GM19193 (cell line): Measurements from ENCODE around the gene RAB24.

ENCODE experiments used
- POLR2A ChIP-seq: IDR thresholded peaks from 4 replicates; pipeline ENCODE4 v1.6.1; 2011; ENCODE audit not compliant: insufficient read depth, insufficient read length; ENCODE audit errors: extremely low read depth

RAB24 gene

DNA sequence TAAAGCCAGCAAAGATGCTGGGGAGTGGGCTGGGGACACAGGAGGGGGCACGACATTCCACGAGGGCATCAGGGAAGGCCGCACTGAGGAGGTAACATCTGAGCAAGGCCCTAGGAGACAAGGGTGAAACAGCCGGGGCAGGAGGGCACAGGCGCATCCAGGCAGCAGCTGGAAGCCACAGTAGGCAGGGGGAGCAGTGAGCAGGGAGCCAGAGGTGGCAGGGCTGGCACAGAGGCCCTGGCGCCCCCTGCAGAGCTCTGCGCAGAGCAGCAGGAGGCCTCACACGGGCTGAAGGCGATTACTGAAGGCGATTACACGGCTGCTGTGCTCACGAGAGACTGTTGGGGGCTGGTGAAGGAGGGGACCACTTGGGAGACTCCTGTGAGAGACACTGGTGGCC lies 32.6 kb upstream of the RAB24 start:
- no peak for TF ChIP-seq POLR2A

DNA sequence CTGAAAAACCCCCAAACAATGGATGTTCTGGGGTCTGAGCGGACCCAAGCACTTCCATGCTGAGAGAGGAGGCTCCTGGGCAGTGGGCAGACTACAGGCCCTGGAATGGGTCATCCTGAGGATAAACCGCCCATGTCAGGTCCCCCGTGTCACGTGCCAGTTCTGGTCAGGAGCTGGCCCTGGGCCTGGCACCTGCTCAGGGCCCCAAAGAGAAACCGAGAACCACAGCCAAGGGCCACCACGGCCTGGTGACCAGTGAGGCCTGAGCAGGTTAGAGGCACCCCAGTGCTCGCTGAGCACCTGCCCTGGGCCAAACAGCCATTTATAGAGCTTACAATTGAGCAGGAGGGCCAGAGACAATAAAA lies 32.2 kb upstream of the RAB24 start:
- no peak for TF ChIP-seq POLR2A

- no peak for TF ChIP-seq POLR2A
Measured at GRCh38 chr5:177334781-177335700, 31.5 kb upstream of the RAB24 start.

GRCh38 chr5:177334155-177334551 lies 30.6 kb upstream of the RAB24 start:
- TF ChIP-seq POLR2A, result no peak

- no peak for TF ChIP-seq POLR2A
Measured at GRCh38 chr5:177333420-177334154, 30.1 kb upstream of the RAB24 start.

DNA sequence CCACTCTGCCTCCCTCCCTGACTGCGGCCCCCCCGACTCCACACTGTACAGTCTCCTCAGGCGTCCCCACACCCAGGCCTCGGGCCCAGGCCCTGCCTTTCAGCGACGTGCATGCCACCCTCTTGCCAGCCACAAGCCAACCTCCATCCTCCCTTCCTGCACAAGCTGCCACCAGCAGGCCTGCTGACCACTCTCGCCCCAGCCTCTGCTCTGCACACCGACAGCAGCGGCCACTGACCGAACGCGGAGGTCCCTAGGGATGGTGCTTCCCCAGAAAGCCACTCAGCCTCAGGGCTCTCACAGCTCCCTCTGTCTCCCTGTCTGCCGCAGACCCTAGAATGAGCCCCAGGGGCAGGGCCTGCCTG lies 29.4 kb upstream of the RAB24 start:
- no peak for TF ChIP-seq POLR2A

DNA sequence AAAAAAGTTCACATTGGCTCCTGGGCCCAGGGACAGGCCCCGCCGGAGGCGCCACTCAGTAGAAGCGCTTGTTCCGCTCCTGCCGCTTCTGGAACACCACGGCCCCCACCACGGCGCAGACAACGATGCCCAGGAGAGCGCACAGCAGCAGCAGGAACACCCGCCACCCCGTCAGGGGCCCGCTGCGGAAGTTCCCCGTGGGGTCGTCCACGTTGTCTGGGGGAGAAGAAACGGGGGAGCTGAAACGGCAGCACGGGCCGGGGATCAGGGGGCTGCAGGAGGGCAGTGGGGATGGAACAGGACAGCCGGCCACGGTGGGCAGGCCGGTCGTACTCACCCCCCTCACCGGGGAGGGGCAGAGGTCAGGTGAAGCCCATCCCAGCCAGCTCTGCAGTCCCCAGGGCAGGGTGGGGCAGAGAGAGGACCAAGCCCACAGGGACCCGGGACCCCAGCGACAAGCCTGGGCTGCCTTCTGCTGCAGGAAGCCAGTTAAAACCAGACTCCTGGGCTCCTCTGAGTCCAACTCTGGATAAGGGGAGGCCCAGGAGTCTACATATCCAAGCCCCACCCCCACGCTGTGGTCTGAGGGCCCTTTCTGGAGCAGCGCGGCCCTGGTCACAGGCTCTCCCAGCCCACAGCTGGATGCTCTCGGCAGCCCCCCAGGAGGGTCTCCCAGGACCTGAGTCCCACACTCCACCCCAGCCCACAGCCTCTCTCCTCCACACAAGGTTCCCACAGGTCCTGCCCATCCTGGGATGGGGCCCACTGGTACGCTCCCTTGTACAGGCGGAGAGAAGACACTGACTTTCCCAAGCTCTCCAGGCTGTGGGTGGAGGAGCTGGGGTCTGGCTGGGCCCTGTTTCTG lies 28.7 kb upstream of the RAB24 start:
- TF ChIP-seq POLR2A, result no peak

DNA sequence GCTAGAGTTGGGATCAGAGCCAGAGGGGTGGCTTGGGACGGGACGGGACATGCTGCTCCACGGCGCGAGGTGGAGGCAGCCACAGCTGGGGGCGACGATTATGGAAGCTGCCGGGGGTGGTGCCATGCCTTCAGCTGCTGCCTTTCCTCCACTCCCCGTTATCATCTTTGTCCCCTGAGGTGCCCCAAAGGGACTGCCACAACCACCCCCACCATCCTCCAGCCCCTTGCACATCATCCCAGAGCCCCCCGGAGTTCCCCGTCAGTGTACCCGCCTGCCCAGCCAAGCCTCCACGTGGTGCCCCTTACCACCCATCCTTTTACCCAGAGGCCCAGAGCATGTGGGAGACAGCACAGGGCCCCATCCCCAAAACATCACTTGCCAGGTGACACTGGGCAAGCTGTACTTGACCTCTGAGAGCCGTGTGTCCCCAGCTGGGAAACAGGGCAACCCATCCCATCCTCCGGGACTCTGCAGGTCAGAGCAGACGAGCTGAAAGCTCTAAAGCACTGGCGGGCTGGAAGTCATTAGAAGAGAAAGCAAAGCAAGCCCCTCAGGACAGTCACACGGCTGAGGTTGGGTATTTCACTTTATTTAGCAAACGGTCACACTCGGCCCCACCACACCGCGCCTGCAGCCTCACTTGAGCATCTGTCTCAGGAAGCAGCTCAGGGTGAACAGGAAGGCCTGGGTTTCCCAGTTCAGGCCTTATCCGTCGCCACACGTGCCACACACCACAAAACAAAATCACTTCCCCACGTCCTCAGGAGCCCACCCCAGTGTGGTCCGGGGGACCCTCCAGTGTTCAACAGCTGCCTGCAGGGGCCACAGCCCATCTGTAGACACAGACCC lies 27.7 kb upstream of the RAB24 start:
- TF ChIP-seq POLR2A, result no peak

DNA sequence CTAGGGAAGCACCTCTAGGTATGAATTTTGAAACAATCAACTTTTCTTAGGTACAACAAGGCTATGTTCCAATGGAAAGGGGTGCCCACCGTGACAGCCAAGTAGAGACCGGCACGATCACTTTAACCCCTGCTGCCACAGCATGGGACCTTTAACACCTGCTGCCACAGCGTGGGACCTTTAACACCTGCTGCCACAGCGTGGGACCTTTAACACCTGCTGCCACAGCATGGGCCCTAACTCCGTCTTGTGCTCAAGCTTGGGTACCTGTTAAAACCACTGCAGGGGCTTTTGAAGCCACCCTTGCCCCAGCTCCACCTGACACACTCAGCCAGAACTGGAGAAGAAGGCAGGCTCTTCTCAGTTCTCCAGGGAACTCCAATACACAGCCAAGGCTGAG lies 26.4 kb upstream of the RAB24 start:
- no peak for TF ChIP-seq POLR2A

DNA sequence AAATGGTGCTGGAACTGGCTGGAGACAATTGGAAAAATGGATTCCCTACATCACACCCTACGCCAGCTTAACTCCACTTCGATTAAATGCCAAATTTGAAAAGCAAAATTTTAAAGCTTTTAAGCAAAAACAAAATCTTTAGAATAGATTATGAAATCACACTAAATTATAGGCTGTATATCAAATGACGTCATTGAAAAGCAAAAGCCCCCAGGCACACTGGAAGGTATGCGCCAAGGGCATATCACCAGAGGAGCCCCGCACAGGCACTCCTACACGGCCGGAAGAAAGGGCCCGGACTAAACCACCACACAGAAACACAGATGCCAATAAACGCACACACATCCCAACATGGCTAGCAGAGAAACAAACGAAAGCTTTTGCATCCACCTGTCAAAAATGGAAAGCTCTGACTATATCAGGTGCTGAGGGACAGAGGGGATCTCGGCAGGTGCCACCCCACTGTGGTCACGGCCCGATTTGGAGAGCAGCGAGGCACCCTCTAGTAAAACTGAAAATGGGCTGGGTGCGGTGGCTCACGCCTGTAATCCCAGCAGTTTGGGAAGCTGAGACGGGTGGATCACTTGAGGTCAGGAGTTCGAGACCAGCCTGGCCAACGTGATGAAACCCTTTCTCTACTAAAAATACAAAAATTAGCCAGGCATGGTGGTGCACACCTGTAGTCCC lies 25.2 kb upstream of the RAB24 start:
- TF ChIP-seq POLR2A, result no peak

DNA sequence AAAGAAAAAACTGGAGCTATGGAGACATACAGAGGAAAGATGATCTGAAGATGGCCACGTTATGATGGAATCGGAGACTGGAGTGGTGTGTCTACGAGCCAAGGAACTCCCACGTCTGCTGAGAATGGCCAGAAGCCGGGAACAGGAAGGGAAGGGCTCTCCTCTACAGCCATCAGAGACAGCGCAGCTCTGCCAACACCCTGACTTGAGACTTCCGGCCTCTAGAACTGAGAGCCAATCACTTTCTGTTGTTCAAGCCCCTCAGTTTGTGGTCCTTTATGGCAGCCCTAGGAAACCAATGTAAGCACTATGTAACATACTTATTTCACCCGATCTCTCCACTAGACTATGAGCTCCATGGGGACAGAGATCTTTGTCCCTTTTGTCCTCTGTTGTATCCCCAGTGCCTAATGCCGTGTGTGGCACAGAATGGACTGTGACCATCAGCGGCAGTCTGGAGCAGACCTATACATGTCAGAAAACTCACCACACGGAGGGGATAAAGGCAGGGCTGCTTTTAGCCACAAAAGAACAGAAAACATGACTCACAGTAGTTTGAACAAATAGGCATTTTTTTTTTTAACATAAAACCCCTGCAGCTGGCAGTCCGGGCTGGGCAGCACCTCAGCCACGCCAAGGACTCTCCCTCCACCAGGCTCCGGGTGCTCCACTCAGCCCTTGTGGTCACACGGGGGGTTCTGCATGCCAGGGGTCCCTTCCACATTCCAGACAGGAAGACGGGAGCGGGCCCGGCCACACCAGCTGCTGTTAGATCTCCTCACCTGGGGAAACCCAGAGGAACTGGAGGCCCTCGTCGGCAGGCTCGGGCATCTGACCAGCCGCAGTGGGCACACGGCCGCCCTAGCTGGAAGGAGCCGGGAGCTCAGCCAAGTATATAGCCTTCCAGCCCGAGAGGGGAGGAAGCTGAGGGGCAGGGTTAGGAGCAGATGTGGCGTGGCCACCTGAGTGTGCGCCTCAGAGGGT lies 24.3 kb upstream of the RAB24 start:
- no peak for TF ChIP-seq POLR2A

- no peak for TF ChIP-seq POLR2A
Measured at GRCh38 chr5:177325868-177326381, 22.4 kb upstream of the RAB24 start.
